GM19438 (cell line): Measurements from ENCODE around the gene SAMD11.

Experiments
- ATAC-seq: cut with Tn5 transposase; IDR thresholded peaks from one replicate; pipeline ENCODE4 v1.9.1; 2021; ENCODE audit warnings: low read depth; ENCODE audit not compliant: unreplicated experiment

SAMD11 gene

DNA sequence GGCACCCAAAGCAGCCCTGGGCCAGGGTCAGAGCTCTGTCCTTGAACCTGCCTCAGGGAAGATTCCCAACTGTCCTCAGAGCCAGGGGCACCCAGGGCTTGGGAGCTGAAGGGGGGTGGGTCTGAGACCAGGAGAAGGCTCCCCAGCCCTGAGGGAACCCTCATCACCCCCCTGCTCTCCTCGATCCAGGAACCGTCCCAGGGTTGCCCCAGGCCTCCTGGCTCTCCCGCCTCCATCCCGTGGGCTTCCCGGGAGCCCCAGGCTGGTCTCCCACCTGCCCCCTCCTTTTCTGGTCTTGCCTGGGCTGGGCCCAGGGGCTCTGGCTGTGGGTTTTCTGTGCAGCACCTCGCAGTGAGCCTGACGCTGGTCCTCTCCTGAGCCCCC lies 6.7 kb upstream of the SAMD11 start:
- ATAC-seq, result no peak

DNA sequence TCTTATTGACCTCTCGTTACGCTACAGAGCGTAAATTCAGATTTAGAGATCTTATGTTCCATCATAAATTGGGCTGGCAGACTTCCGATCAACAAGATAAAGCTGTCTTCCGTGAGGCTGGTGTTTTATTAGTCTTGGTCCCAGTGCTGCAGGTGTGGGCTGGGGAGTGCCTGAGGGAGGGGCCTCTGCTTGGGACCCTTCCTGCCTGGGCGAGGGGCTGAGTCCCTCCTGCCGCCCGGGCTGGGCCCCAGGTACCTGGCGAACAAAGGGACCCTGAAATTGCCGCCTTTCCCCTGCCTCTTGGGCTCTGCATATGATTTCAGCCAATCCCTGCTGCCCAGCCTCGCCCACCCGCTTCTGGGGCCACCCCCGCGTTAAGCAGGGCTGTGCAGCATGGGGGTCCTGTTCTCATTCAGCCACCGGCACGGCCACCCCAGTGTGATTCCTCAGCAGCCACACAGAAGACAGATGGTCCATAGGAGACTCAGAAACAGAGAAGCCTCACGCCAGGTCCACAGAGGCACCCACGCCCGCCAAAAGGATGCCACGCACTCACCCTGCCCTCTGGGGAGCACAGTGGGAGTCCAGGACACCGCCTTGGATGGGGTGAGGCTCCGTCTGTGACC lies 6.1 kb upstream of the SAMD11 start:
- ATAC-seq, result no peak

DNA sequence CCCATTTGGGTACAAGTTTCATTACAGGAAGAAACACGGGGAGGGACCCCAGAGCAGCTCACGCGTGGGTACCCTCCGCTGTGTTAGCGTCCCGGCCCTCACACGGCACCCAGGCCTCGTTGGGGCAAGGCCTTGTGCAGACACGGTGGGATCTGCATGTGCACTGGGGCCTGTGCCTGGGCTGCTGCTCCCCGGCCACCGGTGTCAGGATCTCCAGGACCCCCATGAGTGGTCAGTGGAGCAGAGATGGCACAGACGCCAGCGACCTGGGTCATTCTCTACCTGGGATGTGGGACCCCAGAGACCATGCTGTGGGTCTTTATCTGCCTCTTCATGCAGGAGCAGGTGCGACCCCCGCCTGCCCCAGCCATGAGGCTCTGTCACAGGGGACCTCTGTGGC lies 5.4 kb upstream of the SAMD11 start:
- no peak for ATAC-seq

- ATAC-seq, result no peak
These were observed 4.9 kb upstream of the SAMD11 start for GRCh38 chr1:918843-919242.

DNA sequence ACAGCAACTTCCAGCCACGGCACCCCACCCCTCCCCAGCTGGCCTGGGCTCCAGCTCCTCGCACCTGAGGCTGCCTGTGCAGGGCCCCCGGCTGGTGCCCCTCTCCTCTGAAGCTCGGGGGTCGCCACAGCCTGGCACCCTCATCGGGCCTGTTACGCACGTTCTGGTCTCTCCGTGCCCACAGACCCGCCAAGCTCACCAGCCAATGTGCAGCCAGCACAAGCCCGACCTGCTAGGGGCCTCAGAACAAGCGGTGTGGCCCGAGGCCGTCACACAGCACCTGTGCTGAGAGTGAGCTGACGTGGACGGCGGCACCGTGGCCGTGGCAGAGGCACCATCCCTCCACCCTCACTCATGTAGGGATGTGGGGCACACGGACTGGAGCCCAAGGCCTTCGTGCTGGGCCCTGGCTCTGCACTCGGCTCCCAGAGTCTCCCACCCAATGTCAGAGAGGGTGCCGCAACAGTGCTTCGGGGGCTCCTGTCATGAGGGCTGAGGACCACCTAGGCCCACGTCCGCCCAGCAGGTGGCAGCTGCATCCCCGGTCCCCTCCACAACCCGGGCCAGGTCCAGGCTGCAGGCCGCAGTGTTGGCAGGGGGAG lies 4.4 kb upstream of the SAMD11 start:
- no peak for ATAC-seq

DNA sequence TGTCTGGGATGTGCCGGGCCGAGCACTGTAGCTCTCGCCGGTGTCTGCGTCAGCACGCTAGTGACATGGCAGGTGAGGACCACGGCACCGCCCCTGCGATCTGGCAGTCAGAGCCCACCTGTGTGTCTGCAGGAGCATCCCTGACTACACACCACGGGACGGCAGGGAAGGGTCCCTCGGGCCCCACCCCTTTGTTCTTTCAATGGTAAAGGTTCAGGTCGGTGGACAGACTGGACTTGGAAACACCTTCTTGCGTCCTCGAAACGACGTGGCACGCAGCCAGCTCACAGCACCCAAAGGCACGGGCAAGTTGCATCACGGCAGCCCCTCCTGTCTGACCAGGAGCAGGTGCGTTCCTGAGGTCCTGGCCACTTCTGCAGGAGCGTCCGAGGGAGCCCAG lies 3.7 kb upstream of the SAMD11 start:
- no peak for ATAC-seq

DNA sequence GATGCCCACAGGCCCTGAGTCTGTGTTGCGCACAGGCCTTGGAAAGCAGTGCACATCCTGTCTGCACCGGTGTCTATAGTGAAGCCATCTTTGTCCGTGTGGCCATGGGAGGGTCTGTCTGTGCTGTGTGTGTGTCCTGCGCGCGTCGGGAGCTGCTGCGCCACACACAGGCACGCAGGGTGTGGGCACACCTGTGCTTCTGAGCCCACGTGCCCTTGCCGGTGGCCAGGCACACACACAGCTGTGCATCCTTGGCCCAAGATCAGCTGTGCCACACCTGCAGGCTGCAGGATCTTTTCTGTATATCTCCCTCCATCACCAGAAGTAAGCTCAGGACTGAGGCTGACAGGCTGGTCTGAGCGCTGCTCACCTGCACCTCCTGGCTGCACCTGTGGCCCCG lies 3.2 kb upstream of the SAMD11 start:
- no peak for ATAC-seq

- ATAC-seq, result no peak
These were observed 2.5 kb upstream of the SAMD11 start for GRCh38 chr1:921011-921837.

- ATAC-seq, result no peak
These were observed 400 bp downstream of the SAMD11 start for GRCh38 chr1:923991-924655.

DNA sequence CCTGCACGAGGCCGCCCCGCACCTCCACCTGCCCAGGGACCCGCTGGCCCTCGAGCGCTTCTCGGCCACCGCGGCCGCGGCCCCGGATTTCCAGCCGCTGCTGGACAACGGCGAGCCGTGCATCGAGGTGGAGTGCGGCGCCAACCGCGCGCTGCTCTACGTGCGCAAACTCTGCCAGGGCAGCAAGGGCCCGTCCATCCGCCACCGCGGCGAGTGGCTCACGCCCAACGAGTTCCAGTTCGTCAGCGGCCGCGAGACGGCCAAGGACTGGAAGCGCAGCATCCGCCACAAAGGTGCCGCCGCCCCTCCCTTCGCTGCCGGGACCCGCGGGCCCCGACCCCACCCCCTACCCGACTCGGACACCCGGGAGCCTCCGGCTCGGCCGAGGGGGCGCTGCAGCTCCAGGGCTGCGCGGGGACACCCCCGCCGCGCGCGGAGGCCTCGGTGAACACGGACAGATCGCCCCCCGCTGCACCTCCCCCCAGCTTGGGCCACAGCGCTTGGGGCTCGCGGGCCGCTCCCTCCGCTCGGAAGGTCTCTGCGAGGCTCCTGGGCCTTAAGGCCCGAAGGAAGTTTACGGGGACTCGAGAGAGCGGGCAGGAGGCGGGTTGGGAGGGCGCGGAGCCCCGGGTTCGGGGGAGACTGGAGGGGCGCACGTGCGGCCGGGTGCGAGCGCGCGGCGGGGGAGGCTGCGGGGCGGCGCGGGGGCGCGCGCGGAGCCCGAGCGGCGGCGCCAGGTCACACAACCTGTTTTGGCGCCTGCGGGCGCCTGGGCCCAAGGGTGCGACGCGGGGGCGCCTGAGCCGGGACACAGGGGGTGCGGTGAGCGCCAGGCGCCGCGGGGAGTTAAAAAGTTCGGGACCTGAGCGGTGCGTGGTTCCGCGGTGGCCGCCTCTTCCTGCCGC lies 1.2 kb downstream of the SAMD11 start:
- no peak for ATAC-seq

DNA sequence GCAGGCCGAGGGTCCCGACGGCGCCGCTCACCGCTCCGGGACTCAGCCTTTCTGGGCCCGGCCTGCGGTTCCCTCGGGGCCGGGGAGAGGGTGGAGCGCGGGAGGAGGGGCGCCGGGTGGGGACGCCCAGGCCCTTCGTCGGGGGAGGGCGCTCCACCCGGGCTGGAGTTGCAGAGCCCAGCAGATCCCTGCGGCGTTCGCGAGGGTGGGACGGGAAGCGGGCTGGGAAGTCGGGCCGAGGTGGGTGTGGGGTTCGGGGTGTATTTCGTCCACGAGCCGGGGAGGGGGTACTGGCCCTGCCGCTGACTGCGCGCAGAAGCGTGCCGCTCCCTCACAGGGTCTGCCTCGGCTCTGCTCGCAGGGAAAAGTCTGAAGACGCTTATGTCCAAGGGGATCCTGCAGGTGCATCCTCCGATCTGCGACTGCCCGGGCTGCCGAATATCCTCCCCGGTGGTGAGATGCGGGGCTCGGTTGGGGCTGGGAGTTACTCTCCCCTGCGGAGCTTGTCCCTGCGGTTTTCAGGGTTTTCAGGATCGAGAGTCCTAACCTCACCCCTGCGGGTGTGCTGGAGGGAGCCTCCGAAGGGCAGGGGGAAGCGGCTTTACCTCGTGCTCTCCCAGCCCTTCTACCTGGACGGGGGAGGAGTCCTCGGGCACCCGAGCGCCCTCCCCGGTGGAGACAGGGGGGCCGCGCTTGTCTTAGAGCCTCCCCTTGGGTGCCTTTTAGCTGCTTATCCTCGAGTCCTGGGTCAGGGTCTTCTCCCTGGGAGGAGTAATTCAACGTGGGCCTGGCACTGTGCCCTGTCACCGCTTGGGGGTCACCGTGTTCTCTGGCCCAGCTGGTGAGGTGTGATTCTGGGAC lies 2.1 kb downstream of the SAMD11 start:
- no peak for ATAC-seq

- no peak for ATAC-seq
These were observed 3.5 kb downstream of the SAMD11 start for GRCh38 chr1:927234-927633.

DNA sequence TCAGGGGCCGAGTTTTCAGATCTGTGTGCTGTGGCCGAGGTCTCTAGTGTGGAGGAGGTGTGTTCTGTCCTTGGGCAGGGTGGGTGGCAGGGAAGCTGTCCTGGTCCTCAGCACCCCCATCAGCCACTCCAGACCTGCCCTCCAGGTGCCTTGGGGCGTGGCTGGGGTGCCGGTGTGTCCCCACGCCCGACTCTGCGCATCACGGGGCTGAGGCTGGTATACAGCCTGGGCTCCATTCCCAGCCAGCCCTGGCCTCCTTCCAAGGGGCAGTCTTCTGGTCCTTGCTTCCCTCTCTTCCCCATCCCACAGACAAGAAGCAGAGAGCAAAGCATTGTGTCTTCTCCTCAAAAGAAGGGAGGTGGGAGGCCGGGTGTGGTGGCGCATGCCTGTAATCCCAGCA lies 4.0 kb downstream of the SAMD11 start:
- no peak for ATAC-seq

DNA sequence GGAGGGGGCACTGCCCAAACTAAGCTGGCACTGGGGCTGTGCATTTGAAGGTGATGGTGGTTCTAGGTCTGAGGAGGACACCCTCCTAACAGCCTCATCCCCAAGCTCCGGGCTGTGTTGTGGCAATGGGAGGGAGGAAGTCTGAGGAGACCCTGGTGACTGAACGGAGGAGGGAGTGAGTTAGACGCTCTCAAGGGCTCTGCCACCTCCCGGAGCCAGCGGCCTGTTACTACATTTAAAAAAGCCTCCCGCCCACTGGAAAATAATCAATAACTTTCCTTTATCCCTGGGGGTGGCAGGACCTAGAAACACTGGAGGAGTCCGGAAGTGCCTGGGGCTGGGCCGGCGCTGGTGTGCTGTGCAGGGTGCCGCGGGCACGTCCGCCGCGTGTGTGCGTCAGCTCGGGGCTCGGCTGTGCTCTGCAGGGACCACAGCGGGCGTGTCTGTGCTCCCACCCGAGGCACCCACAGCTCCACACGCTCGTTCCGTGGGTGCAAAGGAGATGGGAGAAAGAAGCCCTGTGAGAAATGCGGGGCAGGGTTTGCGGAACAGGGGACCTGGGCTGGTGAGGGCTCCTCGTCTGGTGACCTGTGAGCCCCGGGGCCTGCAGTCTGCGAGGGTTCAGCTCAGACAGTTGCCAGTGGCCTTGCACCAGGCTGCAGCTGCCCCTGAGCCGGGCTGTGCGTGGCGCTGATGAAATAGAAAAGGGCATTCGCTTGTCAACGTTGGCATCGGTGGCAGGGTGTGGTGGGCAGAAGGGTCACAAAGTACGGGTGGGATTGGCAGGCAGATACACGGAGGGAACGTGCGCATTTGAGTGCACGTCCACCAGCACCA lies 5.3 kb downstream of the SAMD11 start:
- no peak for ATAC-seq

DNA sequence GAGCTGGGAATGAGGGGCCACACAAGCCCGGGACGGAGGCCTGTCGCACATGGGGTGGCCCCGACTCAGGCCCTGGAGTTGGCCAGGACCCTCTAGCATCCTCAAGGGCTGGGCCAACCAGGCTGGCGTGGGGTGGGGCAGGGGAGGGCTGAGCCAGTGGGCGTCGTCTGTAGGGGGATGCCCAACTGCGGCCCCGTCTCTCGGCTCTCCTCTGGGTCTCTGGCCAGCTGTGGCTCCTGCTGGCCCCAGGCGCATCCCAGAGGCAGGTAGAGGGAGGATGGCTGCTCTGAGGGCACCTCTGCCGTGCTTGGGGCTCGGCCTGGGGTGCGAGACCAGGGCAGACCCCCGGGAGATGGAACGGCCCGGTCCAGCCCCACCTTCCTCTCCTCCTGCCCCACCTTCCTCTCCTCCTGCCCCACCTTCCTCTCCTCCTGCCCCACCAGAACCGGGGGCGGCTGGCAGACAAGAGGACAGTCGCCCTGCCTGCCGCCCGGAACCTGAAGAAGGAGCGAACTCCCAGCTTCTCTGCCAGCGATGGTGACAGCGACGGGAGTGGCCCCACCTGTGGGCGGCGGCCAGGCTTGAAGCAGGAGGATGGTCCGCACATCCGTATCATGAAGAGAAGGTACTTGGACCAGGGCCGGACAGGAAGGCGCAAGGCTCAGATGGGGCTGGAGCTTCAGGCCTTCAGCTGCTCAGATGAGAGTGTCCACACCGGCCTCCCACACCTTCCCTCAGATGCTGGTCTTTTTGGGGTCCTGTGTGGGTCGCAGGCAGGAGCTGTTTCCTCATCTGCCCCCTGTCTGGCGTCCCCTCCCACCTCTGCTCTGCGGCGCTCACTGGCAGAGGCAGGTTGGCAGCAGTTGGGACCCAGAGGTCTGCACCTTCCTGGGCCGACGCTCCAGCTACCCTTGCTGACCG lies 6.2 kb downstream of the SAMD11 start:
- ATAC-seq, result no peak

DNA sequence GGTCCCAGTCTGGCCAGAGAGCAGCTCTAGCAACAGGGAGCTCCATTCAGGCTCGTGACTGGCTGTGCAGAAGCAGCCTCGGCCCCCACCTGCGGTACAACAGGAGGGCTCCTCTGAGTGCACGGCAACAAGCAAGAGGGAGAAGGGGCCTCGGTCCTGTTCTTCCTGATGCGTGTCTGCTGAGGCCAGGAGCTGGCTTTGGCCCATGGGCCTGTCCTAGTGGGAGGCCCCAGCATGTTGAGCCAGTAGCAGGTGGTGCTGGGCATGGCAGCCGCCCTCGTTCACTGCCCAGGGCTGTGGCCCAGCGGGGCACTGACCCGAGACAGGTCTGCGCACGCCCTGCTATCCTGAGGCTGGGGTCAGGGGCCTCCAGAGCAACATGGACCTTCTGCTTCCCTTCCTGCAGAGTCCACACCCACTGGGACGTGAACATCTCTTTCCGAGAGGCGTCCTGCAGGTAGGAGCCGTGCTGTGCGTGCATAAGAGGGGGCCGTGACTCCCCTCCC lies 7.0 kb downstream of the SAMD11 start:
- ATAC-seq, result no peak

DNA sequence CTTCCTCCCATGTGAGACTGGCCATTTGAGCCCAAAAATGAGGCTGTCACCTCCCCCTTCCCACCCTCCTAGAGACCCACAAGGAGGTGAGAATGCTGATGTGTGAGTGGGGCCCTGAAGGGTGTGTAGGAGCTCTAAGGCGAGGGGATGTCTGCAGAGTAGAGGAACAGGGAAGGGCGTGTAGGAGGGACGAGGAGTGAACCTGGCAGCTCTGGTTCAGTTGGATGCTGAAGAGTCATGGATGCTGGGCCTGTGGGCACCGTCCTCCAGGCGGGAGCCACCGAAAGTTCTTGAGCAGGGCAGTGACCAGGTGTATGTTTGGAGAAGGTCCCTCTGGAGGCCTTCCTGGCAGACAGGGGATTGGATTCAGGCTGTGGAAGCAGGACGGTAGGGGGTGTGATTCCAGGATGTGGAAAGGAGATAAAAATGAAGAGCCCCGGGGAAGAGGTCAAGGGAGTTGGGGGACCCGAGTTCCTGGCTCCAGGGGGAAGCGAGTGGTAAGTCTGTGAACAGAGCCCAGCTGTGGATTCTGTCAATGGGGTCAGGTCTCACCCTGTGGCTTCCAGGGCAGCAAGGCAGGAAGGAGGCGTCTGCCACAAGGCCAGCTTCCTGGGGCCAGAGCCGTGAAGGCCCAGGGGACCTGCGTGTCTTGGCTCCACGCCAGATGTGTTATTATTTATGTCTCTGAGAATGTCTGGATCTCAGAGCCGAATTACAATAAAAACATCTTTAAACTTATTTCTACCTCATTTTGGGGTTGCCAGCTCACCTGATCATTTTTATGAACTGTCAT lies 7.9 kb downstream of the SAMD11 start:
- no peak for ATAC-seq
